Measurements from ENCODE around the gene RPUSD3.
"Not testable (repeated sequence)": the region's sequence is repeated elsewhere in the genome, so short reads cannot be mapped to it uniquely, and the experiment has no call there.

RPUSD3 gene, protein sequence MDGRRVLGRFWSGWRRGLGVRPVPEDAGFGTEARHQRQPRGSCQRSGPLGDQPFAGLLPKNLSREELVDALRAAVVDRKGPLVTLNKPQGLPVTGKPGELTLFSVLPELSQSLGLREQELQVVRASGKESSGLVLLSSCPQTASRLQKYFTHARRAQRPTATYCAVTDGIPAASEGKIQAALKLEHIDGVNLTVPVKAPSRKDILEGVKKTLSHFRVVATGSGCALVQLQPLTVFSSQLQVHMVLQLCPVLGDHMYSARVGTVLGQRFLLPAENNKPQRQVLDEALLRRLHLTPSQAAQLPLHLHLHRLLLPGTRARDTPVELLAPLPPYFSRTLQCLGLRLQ

DNA sequence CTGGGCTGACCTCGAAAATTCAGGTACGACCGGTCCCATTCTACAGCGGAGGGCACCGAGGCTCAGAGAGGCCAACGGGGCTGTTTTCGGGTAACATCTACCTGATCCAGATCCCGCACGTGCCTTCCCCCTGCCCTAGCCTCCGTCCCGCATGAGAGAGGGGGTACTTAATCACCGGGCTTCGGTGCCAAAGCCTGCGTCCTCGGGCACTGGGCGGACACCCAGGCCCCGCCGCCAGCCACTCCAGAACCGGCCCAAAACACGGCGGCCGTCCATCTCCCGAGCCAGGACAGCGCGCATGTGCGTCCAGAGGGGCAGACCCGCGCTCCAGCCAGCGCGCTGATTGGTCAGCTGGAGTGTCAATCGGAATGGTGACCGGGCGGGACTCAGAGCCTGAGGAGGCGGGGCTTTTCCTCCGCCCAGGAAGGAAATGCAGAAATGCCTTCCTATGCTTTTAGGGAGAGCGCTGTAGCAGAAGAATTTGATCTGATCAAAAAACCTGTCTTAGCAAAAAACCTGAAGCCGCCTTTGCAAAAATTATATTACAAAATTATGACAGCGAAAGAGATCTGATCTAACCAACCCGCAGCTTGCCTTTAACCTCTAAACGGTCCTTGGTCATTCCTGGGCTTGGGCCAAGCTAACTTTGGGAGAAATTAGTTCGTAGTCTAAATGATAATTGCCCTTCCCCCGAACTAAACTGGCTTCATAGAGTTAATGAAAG, at the start of gene RPUSD3:
TSS of gene RPUSD3 (minus strand) at position 294 of the 724 bp plus-strand sequence. CDS start at position 276, 18 bp downstream.
- peak; percentile 98 for DNase-seq

DNA sequence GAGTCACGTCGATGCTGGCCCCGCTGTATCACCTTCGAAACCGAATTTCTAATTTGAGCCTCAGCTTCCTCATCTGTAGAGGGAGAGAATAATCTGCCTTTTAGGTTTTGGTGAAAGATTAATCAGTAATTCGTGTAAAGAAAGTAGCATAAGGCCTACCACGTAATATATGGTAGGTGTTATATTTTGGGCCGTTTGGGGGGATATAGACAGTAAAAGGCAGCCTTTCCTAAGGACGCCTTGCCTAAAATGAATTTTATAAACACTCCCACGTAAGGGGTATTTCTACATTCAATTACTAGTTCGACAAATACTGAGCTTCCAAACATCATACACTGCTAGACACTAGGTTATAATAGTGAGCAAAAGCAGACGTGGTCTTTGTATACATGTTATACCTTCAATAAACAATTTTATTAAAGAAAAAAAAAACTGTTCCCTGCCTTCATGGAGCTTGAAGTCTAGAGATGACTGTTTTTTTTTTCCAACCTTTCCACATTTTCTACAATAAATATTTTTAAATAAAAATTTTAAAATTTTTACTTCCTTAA, 47.3 kb upstream of the RPUSD3 start:
- no peak for DNase-seq

DNA sequence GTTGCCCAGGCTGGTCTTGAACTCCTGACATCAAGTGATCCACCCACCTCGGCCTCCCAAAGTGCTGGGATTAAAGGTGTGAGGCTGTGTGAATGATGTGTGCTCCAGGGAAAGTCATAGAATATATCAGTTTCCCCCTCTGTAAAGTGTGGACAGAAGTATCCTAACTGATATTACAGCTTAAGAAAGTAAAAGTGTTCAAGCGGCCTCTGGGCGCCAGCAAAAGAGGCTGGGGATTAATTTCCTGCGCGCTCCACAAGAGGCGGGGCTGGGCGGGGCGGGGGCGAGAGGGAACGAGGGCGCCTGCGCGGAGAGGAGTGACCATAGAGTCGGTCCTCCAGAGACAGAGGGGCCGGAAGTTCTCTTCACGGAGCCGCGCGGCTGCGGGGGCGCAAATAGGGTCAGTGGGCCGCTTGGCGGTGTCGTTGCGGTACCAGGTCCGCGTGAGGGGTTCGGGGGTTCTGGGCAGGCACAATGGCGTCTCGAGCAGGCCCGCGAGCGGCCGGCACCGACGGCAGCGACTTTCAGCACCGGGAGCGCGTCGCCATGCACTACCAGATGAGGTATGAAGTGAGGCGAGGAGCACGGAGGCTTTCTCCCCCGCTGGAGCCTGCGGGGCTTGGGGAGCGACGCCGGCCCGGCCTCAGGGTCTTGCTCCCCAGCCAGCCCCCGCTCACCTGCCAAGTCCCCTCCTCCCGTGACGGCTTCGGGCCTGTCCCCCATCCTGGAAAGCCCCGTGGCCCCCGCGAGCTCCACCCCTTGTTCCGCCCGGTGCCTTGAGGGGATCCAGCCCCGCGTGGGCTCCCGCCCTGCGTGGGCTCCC, 46.7 kb upstream of the RPUSD3 start, which contains the start of gene JAGN1:
TSS of gene JAGN1 (plus strand) at position 362 of the 823 bp plus-strand sequence. CDS start at position 475, 113 bp downstream.
- peak; percentile 96 for DNase-seq

DNA sequence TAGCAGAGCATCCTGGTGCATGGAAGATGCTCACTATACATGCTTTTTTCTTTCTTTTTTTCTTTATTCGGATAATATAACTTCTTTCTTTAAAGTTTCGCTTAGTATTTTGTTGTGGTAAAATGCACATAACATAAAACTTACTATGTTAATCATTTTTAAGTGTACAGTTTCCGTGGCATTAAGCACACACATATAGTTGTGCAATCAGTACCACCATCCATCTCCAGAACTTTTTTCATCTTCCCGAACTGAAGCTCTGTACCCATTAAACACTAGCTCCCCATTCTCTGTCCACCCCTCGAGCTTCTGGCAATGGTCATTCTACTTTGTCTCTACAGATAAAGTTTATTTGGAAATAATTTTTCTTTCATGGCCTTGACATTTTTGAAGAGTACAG, 45.6 kb upstream of the RPUSD3 start:
- no peak for DNase-seq

DNA sequence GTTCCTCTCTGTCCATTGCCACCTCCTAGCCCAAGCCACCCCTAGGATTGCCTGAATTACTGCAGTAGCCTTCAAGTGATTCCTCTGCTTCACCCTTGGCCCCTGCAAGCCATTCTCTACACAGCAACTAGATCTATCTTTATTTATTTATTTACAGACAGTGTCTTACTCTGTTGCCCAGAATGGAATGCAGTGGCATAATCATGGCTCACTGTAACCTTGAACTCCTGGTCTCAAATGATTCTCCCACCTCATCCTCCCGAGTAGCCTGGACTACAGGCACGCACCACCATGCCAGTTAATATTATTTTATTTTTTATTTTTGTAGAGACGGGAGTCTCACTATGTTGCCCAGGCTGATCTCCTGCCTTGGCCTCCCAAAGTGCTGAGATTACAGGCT, 44.7 kb upstream of the RPUSD3 start:
- DNase-seq = no peak

DNA sequence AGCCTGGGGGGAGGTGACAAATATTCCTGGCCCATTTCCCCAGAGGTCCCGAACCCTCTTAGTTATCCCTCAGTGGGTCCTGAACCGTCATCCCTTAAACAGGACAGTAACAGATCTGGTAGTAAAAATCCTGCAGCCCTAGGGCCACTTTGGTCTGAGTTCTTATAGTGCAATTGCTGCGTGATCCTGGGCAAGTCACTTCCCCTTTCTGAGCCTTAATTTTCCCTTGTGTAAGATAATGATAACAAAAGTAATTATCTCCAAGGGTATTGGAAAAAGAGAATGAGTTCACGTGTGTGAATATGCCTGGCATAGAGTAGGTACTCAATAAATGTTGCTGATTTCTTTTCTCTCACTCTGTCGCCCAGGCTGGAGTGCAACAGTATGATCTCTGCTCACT, 43.7 kb upstream of the RPUSD3 start:
- DNase-seq = no peak

DNA sequence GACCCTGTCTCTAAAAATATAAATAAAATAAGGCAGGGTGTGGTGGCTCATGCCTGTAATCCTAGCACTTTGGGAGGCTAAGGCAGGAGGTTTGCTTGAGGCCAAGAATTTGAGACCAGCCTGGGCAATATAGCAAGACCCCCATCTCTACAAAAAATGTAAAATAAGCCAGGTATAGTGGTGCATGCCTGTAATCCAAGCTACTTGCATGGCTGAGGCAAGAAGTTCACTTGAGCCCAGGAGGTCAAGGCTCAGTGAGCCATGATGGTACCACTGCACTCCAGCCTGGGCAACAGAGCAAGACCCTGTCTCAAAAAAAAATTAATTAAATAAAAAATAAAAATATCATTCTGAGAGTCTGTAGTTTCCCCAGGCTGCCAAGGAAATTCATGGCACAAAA, 42.5 kb upstream of the RPUSD3 start:
- no peak for DNase-seq

DNA sequence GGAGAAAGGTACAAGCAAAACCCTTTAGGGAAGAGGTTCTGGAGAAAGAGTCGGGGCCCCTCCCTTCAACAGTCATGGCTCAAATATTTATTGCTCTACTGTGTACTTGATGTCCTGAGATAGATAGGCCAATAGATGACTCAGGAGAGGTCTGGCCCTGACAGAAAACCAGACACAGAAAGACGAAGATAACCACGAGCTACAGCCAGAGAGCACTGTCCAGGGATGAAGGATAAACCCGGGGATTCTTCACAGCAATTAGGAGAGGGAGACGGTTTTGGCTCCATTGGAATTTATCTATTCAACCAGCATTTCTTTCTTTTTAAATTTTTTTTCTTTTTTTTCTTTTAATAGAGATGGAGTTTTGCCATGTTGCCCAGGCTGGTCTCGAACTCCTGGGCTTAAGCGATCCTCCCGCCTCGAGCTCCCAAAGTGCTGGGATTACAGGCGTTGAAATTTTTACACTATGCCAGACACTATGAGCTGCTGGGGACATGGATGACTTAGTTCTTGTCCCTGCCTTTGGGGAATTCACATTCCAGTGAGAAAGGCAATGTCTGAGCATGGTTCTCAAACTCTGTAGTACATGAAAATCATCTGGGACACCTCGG, 40.9 kb upstream of the RPUSD3 start:
- DNase-seq = no peak

DNA sequence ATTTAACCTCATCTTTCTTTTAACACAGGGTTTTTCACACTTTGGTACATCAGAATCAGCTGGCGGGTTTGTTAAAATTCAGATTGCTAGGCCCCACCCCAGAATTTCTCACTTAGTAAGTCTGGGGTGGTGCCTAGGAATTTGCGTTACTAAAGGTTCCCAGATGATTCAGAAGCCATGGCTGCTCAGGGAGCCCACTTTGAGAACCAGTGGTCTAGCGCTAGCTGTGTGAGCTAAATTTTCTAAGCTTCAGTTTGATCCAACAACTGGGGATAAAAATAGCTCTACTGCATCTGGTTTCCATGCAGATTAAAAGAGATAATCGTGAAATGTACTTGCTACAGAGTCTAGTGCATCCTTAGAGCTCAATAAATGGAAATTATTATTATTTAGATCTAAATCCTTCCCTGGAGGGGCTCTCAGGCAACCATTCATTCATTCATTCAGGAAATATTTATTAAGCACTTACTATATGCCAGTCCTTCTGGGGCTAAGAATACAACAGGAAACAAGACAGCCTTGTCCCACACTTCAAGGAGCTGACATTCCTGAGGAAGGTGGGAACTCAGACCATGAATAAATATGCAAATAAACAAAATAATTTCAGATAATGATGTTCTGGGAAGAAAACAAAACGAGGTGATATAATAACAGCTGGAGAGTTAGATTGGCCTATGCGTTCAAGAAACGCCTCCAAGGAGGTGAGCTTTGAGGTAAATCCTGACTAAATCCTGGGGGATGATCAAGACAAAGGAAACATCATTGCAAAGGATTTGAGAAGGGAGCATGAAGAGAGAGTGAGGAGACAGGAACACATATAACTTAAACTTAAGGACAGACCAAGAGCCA, 40.1 kb upstream of the RPUSD3 start:
- no peak for DNase-seq

DNA sequence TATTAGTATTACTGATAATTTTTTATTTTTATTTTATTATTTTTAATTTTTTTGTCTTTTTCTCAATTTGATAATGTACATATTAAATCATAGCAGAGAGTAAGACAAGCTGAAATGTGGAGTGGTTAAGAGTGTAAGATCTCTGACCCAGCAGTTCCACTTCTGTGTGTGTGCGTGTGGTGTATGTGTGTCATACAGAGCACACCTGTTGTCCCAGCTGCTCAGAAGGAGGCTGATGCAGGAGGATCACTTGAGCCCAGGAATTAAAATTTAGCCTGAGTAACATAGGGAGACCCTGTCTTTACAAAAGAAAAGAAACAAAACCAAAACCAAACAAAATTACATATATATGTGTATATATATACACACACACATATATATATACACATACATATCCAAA, 37.6 kb upstream of the RPUSD3 start:
- DNase-seq = no peak

DNA sequence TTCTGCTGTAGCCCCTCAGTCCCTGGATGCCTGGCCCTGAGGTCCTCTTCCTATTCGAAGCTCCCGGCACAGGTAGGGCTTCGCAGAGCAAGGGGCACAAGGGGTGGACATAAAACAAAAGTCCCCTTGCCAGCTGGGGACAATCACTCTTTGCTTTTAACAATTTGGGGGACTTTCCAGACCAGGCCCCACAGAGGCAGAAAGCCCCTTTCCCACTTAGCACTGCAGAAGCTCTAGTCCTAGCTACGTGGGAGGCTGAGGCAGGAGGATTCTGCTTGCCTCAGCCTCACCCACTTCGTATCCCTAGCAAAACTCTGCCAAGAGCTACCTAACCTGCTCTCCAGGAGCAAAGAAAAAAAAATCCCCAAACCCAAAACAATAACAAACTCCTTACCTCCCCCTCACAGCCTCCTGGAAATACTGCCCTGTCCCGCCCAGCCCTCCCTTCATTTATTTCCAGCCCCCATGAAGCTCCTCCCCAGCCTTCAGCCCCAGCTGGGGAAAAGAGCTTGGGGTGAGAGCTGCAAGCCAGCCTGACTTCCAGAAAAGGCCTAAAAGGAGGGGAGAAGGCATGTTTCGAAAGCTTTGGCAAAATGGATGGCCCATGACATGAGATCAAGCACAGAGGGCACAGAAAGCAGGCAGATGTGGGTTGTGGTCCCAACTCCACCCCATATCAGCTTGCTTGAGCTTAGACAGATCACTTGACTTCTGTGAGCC, 36.2 kb upstream of the RPUSD3 start, which contains the start of gene CIDEC:
TSS of gene CIDEC (minus strand) at position 424 of the 720 bp plus-strand sequence. CDS start 1,767 bp downstream, outside the sequence.
- no peak for DNase-seq

DNA sequence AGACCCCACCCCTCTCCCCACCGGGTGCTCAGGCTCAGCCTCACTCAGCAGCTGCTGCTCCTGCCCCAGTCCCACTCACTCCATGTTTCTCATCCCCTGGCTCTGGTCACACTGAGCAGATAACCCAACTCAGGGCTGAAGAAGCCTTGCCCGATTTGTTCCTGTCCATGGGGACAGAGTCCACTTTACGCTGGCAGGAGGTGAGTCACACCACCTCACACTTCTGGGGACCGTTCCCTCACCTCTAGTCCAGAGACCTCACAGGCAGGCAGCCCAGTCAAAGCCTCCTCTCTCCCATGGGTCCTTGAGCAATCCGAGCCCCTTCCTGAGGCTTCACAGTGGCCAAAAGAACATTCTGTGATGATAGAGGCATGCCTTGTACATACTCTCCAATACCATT, 34.9 kb upstream of the RPUSD3 start:
- DNase-seq = no peak

DNA sequence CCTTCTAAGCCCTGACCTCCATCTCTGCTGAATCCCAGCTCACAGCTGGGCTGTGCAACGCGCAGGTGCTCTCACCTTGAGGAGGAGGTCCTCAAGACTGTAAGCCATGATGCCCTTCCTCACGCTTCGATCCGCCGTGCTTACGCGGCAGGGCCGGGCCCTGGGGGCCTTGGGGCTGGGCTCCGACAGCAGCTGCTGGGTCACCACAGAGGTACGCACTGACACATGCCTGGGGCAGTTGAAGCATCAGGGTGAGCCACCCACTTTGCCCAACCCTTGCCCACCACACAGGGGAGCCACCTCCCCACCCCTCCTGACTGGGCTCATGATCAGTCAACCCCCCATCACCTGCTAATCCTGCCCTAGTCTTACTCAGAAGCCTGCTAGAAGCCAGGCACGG, 33.2 kb upstream of the RPUSD3 start:
- DNase-seq = no peak

DNA sequence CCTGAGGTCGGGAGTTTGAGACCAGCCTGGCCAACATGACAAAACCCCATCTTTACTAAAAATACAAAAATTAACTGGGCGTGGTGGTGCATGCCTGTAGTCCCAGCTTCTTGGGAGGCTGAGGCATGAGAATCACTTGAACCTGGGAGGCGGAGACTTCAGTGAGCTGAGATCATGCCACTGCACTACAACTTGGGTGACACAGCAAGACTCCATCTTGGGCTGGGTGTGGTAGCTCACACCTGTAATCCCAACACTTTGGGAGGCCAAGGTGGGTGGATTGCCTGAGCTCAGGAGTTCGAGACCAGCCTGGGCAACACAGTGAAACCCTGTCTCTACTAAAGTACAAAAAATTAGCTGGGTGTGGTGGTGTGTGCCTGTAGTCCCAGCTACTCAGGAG, 32.4 kb upstream of the RPUSD3 start:
- not testable (repeated sequence) for DNase-seq

DNA sequence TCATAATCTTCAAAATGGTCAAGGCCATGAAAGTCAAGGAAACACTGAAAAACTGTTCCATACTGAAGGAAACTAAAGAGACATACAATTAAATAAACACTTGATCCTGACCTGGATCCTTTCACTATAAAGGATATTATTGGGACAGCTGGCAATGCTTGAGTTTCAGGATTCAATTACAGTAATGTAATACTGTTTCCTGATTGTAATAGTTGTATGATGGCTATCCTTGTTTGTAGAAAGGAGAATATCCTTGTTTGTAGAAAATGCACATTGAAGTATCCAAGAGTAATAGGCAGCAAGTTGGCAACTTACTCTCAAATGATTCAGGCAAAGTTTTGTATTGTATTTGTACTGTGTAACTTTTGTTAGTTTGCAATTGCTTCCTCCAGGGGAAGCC, 31.6 kb upstream of the RPUSD3 start:
- DNase-seq = no peak

DNA sequence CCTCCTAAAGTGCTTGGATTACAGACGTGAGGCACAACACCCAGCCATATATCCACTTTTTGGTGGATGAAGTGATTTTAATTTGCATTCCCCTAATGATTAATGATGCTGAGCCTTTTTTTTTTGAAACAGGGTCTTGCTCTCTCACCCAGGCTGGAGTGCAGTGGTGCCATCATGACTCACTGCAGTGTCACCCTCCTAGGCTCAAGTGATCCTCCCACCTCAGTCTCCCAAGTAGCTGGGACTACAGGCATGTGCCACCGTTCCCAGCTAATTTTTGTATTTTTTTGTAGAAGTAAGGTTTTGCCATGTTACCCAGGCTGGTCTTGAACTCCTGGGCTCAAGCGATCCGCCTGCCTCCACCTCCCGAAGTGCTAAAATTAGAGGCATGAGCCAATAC, 28.3 kb upstream of the RPUSD3 start:
- not testable (repeated sequence) for DNase-seq

DNA sequence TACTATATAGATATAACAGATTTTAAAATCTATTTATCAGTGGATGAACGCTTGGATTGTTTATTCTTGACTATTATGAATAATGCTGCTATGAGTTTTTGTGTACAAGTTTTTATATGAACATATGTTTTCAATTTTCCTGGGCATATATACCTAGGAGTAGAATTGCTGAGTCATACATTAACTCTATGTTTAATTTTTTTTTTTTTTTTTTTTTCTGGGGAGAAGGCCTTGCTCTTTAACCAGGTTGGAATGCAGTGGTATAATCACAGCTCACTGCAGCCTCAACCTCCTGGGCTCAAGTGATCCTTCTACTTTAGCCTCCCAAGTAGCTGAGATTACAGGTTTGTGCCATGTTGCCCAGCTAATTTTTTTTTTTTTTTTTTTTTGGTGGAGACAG, 27.2 kb upstream of the RPUSD3 start:
- DNase-seq = no peak

DNA sequence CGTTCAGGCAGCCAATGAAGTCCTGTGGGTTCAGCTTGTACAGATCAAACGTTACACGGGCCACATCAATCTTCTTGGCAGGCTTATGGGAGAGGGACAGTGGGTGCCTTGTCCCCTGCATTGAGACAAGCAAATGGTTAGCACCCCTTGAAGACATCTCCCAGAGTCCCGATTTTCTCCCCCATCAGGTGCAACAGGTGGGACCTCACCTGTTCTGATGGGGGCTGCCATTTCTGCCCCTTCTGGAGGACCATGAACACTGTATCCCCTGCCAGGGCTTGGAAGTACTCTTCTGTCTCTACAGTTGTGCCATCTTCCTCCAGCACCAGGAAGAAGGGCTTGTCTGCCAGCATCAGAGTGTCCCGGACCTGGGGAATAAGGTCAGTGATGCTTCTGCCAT, 26.1 kb upstream of the RPUSD3 start:
- DNase-seq = no peak

DNA sequence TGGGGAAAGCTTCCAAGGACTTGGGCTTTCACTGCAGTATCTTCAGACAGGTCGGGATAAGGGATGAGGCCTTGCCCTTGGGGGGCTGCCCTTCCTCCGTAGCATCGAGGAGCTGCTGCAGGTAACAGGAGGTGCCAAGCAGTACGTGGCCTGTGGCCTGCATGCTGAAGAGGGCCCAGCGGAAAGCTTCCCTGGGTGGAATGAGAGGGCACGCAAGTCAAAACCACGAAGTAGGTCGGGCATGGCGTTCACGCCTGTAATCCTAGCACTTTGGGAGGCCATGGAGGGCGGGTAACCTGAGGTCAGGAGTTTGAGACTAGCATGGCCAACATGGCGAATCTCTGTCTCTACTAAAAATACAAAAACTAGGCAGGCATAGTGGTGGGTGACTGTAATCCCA, 23.3 kb upstream of the RPUSD3 start:
- no peak for DNase-seq

DNA sequence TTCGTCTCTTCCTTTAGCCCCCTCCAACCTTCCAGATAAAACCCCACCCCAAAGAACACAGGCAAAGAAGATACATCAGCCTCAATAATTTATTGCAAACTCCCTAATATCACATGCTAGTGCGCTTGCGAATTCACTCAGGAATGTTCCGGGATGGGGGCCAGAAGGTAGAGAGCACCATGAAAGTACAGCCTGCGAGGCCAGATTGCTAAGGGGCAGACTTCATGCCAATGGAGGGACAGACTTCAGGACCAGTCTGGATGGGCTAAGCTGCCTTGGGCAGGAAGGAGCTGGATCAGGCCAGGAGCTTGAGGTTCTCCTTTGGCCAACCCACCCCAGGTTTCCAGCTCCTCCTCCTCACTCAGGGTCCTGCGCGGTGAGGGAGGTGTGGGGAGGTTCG, 22.8 kb upstream of the RPUSD3 start:
- no peak for DNase-seq

DNA sequence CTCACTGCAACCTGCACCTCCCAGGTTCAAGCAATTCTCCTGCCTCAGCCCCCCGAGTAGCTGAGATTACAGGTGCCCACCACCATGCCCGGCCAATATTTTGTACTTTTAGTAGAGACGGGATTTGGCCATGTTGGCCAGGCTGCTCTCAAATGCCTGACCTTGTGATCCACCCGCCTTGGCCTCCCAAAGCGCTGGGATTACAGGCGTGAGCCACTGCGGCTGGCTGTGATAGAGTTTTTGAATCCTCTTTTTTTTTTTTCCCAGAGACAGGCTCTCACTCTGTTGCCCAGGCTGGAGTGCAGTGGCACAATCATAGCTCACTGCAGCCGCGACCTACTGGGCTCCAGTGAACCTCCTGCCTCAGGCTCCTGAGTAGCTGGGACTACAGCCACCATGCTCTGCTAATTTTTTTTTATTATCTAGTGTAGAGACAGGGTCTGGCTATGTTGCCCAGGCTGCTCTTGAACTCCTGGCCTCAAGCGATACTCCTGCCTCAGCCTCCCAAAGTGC, 21.4 kb upstream of the RPUSD3 start:
- not testable (repeated sequence) for DNase-seq

All from activated effector memory CD4-positive, alpha-beta T cell treated with anti-CD3 and anti-CD28 coated beads, Interleukin-2, amount 50 U/mL, for 16 hours (primary cell).